HEK293T (cell line): ENCODE data around the gene HPCAL1.

ENCODE experiments used
- CTCF ChIA-PET: fragments of 350-600 bp; formaldehyde crosslinking; extraction: SDS; loops from one replicate; lab custom pipeline; 2021; ENCODE audit warnings: antibody characterized with exemption, inconsistent platforms; lab: Yijun Ruan, JAX
- POLR2A ChIA-PET: fragments of 350-600 bp; formaldehyde crosslinking; extraction: SDS; loops from one replicate; lab custom pipeline; 2020; ENCODE audit warnings: antibody characterized with exemption, inconsistent platforms; lab: Yijun Ruan, JAX
- DNase-seq: peaks from one replicate; pipeline ENCODE4 v3.0.0; 2012; ENCODE audit warnings: mixed read lengths; ENCODE audit errors: extremely low spot score
- ARNT ChIP-seq: fragments of 450-650 bp; IDR thresholded peaks from 2 replicates; pipeline ENCODE4 v1.6.1; 2017; ENCODE audit warnings: mild to moderate bottlenecking
- BHLHE40 ChIP-seq: fragments of 450-650 bp; IDR thresholded peaks from 2 replicates; pipeline ENCODE4 v1.6.1; 2016; ENCODE audit warnings: mild to moderate bottlenecking, moderate library complexity, borderline replicate concordance
- CTBP1 ChIP-seq: fragments of 450-650 bp; IDR thresholded peaks from 2 replicates; pipeline ENCODE4 v1.6.1; 2016; ENCODE audit warnings: borderline replicate concordance
- ELF4 ChIP-seq: fragments of 450-650 bp; IDR thresholded peaks from 2 replicates; pipeline ENCODE4 v1.6.1; 2017; ENCODE audit warnings: antibody characterized with exemption
- FOXA1 ChIP-seq: fragments of 450-650 bp; IDR thresholded peaks from 2 replicates; pipeline ENCODE4 v1.6.1; 2016; ENCODE audit warnings: mild to moderate bottlenecking
- FOXK2 ChIP-seq: fragments of 450-650 bp; IDR thresholded peaks from 2 replicates; pipeline ENCODE4 v1.6.1; 2016; ENCODE audit warnings: mild to moderate bottlenecking
- FOXM1 ChIP-seq: fragments of 450-650 bp; IDR thresholded peaks from 2 replicates; pipeline ENCODE4 v1.6.1; 2017; ENCODE audit warnings: mild to moderate bottlenecking, borderline replicate concordance
- HDGF ChIP-seq: fragments of 450-650 bp; IDR thresholded peaks from 2 replicates; pipeline ENCODE4 v1.6.1; 2017; ENCODE audit warnings: antibody characterized with exemption, borderline replicate concordance
- L3MBTL2 ChIP-seq: fragments of 450-650 bp; conservative IDR thresholded peaks from 2 replicates; pipeline ENCODE4 v1.6.1; 2016; ENCODE audit warnings: mild to moderate bottlenecking
- LEF1 ChIP-seq: fragments of 450-650 bp; IDR thresholded peaks from 2 replicates; pipeline ENCODE4 v1.6.1; 2017; ENCODE audit warnings: mild to moderate bottlenecking, borderline replicate concordance
- NFRKB ChIP-seq: fragments of 450-650 bp; IDR thresholded peaks from 2 replicates; pipeline ENCODE4 v1.6.1; 2016; ENCODE audit warnings: mild to moderate bottlenecking, moderate library complexity
- PKNOX1 ChIP-seq: fragments of 450-650 bp; IDR thresholded peaks from 2 replicates; pipeline ENCODE4 v1.6.1; 2016
- SP1 ChIP-seq: fragments of 450-650 bp; IDR thresholded peaks from 2 replicates; pipeline ENCODE4 v1.6.1; 2017
- SUZ12 ChIP-seq: fragments of 450-650 bp; IDR thresholded peaks from 2 replicates; pipeline ENCODE4 v1.6.1; 2016; ENCODE audit warnings: mild to moderate bottlenecking
- TARDBP ChIP-seq: fragments of 450-650 bp; IDR thresholded peaks from 2 replicates; pipeline ENCODE4 v1.6.1; 2016
- ZNF384 ChIP-seq: fragments of 450-650 bp; IDR thresholded peaks from 2 replicates; pipeline ENCODE4 v1.6.1; 2016

Gene HPCAL1

GRCh38 chr2:10475811-10476660 is 173.3 kb downstream of the HPCAL1 start:
- DNase-seq, result no peak
- no peak for TF ChIP-seq BHLHE40
- no peak for TF ChIP-seq FOXK2
- TF ChIP-seq ARNT, result no peak
- TF ChIP-seq LEF1, result no peak
- TF ChIP-seq HDGF, result no peak
- ChIA-PET CTCF (no interaction called here), POLR2A (no interaction called here)

GRCh38 chr2:10476723-10477442 is 174.2 kb downstream of the HPCAL1 start:
- ChIA-PET CTCF (no interaction called here), POLR2A (no interaction called here)
- DNase-seq, result no peak
- TF ChIP-seq SP1 (no peak), TARDBP (no peak), FOXA1 (no peak), SUZ12 (no peak), FOXK2 (no peak), CTBP1 (no peak), FOXM1 (no peak), ELF4 (no peak), L3MBTL2 (no peak), BHLHE40 (no peak), PKNOX1 (no peak), LEF1 (no peak), ARNT (no peak), ZNF384 (no peak), NFRKB (no peak), HDGF (no peak)
